ENCODE measurements around the gene ATP5PO. TPM values are rescaled to one million over a fixed set of nuclear protein-coding genes. Genes with fewer than 3 reads are reported as not detected.

ATP5PO gene
- total RNA-seq, 4 donors from 2014 or later, result 121 to 213 (median 148) TPM

DNA sequence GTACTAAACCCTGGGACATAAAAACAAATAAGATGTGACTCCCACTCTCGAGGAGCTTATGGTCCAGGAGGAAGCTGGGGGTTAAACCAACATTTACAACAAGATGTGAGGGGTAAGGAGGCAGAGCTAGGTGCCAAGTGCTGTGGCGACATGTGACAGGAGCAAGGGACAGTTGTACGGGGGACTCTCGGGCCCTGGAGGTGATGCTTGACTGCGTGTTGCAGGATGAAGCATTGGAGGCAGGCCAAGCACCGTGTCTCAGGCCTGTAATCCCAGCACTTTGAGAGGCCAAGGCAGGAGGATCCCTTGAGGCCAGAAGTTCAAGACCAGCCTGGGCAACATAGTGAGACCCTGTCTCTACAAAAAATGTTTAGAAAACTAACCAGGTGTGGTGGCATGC lies 36.8 kb downstream of the ATP5PO start:
- H3K4me1 ChIP-seq, result no peaks in the 10 kb centered on the region
- H3K36me3 ChIP-seq, result no peaks in the 10 kb centered on the region
- H3K27ac ChIP-seq, result no peak overlapping the region
- H3K4me3 ChIP-seq, result no peak overlapping the region
- DNase-seq (ENCODE audit: low spot score in 2 of 2), result no peak
- 91 to 93% methylated on average over 6 of the region's 6 CpGs for WGBS, 2 donors
- H3K27me3 ChIP-seq, result no peaks in the 10 kb centered on the region
- TF ChIP-seq POLR2A (IDR thresholded peaks at IDR 0.05) (no peak), EP300 (IDR thresholded peaks at IDR 0.05) (no peak)
- TF ChIP-seq, protein P1, sequence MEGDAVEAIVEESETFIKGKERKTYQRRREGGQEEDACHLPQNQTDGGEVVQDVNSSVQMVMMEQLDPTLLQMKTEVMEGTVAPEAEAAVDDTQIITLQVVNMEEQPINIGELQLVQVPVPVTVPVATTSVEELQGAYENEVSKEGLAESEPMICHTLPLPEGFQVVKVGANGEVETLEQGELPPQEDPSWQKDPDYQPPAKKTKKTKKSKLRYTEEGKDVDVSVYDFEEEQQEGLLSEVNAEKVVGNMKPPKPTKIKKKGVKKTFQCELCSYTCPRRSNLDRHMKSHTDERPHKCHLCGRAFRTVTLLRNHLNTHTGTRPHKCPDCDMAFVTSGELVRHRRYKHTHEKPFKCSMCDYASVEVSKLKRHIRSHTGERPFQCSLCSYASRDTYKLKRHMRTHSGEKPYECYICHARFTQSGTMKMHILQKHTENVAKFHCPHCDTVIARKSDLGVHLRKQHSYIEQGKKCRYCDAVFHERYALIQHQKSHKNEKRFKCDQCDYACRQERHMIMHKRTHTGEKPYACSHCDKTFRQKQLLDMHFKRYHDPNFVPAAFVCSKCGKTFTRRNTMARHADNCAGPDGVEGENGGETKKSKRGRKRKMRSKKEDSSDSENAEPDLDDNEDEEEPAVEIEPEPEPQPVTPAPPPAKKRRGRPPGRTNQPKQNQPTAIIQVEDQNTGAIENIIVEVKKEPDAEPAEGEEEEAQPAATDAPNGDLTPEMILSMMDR (IDR thresholded peaks at IDR 0.05), result no peak
- no peaks in the 10 kb centered on the region for H3K9me3 ChIP-seq

DNA sequence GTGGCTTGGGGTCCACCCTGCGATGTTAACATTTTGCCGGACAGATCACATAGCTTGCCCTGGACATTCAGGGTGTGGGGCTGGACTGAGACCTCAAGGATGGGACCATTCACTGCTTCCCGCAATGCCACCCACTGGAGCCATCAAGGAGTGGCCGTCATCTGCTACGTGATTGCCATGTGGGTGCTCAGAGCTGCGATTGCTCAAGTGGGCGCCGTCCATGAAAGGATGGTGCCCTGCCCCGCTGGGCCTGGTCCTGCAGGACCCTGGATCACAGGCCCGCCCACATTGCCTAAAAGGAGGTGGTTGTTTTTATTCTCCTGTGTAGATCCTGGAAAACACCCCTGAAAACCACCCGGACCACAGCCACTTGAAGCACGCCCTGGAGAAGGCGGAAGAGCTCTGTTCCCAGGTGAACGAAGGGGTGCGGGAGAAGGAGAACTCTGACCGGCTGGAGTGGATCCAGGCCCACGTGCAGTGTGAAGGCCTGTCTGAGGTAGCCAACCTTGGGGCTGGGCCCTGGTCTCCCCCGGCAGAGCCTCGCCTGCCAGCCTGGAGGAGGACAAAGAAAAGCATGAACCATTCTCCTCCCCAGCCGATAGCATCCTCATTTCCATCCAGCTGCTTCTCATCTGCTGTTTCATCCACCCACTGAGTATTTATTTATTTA lies 40.4 kb downstream of the ATP5PO start:
- TF ChIP-seq POLR2A (IDR thresholded peaks at IDR 0.05) (no peak), EP300 (IDR thresholded peaks at IDR 0.05) (no peak)
- TF ChIP-seq, protein P1 (IDR thresholded peaks at IDR 0.05), result no peak
- Histone ChIP-seq H3K9me3 (no peaks in the 10 kb centered on the region), H3K4me3 (no peak overlapping the region), H3K4me1 (no peaks in the 10 kb centered on the region), H3K27ac (no peak overlapping the region), H3K36me3 (no peaks in the 10 kb centered on the region), H3K27me3 (no peaks in the 10 kb centered on the region)
- no peak for DNase-seq (ENCODE audit: low spot score in 2 of 2)
- WGBS, 2 donors, result 91 to 94% methylated on average over 19 to 20 of the region's 20 CpGs

DNA sequence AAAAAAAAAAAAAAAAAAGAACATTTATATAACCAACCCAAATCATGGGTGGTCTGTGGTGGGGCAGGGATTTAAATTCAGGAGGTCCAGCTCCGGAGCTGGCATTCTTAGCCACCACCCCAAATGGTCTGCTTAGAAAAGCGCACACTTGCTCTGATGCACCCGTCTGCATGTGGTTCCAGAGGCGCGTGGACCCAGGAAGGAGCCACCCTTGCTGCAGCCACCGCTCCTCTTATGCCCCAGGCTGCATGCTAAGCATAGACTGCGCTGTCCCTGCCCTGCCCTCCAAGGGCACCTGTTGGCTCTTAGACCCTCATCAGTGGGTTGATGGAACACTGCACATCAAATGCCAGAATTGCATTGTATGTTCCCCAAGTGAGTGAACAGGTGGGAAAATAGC lies 41.4 kb downstream of the ATP5PO start:
- 98 to 99% methylated on average over 7 of the region's 7 CpGs for WGBS, 2 donors

DNA sequence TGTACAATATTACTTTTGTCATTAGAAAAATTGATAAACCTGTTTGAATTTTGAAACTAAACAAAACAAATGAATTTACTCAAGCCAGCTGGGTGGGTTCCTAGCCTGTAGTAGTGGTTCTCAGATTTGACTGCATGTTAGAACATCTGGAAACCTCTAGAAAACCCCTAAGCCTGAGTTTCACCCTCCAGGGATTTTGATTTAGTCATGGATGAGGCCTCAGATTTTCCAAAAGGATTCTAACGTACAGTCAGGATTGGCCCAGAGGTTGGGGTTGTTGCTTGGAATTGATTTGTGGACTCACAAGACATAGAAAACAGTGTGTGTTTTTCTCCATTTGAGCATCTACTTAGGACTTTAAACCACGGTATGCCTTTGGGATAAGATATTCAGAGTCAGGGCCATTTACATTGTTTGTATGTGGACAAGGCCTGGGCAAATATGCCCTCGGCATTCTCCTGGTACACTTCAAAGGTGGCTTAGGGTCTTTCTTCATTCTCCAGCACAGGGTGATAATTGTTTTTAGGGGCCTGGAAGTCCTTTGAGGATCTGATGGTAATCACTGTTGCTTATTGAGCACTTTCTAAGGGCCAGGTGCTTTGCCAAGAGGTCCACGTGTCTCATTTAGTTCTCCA lies 42.6 kb downstream of the ATP5PO start:
- 67 to 75% methylated on average over 4 of the region's 4 CpGs for WGBS, 2 donors
- no peak overlapping the region for H3K4me3 ChIP-seq
- no peaks in the 10 kb centered on the region for H3K36me3 ChIP-seq
- no peaks in the 10 kb centered on the region for H3K9me3 ChIP-seq
- H3K27me3 ChIP-seq, result no peaks in the 10 kb centered on the region
- DNase-seq (ENCODE audit: low spot score in 2 of 2), result no peak
- no peak overlapping the region for H3K27ac ChIP-seq
- H3K4me1 ChIP-seq, result no peaks in the 10 kb centered on the region
- TF ChIP-seq EP300 (IDR thresholded peaks at IDR 0.05), result no peak
- TF ChIP-seq, protein P1 (IDR thresholded peaks at IDR 0.05), result no peak
- no peak for TF ChIP-seq POLR2A (IDR thresholded peaks at IDR 0.05)

More for the DNA sequence above, 41.4 kb downstream of the ATP5PO start:
- Histone ChIP-seq H3K9me3 (no peaks in the 10 kb centered on the region), H3K4me1 (no peaks in the 10 kb centered on the region), H3K27me3 (no peaks in the 10 kb centered on the region), H3K27ac (no peak overlapping the region), H3K4me3 (no peak overlapping the region), H3K36me3 (no peaks in the 10 kb centered on the region)
- DNase-seq (ENCODE audit: low spot score in 2 of 2), result no peak
- TF ChIP-seq, protein P1 (IDR thresholded peaks at IDR 0.05), result no peak
- TF ChIP-seq POLR2A (IDR thresholded peaks at IDR 0.05) (no peak), EP300 (IDR thresholded peaks at IDR 0.05) (no peak)

DNA sequence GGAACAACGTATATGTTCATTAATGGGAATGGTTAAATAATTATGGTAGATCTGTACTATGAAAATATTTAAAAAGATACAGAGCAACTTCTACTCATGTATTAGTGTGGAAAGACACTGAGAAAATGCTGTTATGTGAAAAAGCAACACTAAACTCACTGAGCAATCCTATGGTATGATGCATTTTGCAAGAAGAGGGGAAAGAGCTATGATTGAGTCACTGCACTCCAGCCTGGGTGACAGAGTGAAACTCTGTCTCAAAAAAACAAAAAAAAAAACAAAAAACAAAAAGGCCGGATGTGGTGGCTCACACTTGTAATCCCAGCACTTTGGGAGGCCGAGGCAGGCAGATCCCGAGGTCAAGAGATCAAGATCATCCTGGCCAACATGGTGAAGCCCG lies 44.4 kb downstream of the ATP5PO start:
- H3K27ac ChIP-seq, result no peak overlapping the region
- H3K27me3 ChIP-seq, result no peaks in the 10 kb centered on the region
- H3K9me3 ChIP-seq, result no peaks in the 10 kb centered on the region
- no peak overlapping the region for H3K4me3 ChIP-seq
- TF ChIP-seq POLR2A (IDR thresholded peaks at IDR 0.05) (no peak), EP300 (IDR thresholded peaks at IDR 0.05) (no peak)
- TF ChIP-seq, protein P1 (IDR thresholded peaks at IDR 0.05), result no peak
- H3K36me3 ChIP-seq, result no peaks in the 10 kb centered on the region
- WGBS, 2 donors, result 85 to 92% methylated on average over 5 of the region's 5 CpGs
- no peaks in the 10 kb centered on the region for H3K4me1 ChIP-seq
- no peak for DNase-seq (ENCODE audit: low spot score in 2 of 2)
